Esophagus squamous epithelium (tissue), 5 donors: Measurements from ENCODE around the gene TANC1. TPM values are rescaled to one million over a fixed set of nuclear protein-coding genes. Genes with fewer than 3 reads are reported as not detected.

ENCODE experiments used
- DNase-seq: peaks from one replicate; lab custom pipeline; 2025; lab: John Stamatoyannopoulos, UW
- H3K27ac ChIP-seq, 4 donors: fragments of 200-600 bp; sonication (generic); one replicate each; pipeline ENCODE4 v1.5.1; 2016 to 2019; ENCODE audit warnings: mild to moderate bottlenecking in 1 of 4
- H3K27me3 ChIP-seq, 4 donors: fragments of 200-600 bp; sonication (generic); 1 replicate in 3 of 4; 2 replicates in 1 of 4; pipeline versions ENCODE4 v1.5.1 to v1.6.0; 2017 to 2021; ENCODE audit warnings: antibody characterized with exemption in 1 of 4
- H3K36me3 ChIP-seq, 3 donors: fragments of 200-600 bp; sonication (generic); one replicate each; pipeline ENCODE4 v1.5.1; 2016 to 2019
- H3K4me1 ChIP-seq, 3 donors: fragments of 200-600 bp; sonication (generic); one replicate each; pipeline ENCODE4 v1.5.1; 2017 to 2019
- H3K4me3 ChIP-seq, 4 donors: fragments of 200-600 bp; sonication (generic); 1 replicate in 3 of 4; 2 replicates in 1 of 4; pipeline ENCODE4 v1.5.1; 2016 to 2019; ENCODE audit warnings: mild to moderate bottlenecking in 2 of 4, moderate library complexity in 1 of 4
- H3K9me3 ChIP-seq, 3 donors: fragments of 200-600 bp; sonication (generic); one replicate each; pipeline ENCODE4 v1.5.1; 2016 to 2019
- POLR2A ChIP-seq, 4 donors: fragments of 450-650 bp; IDR thresholded peaks; one replicate each; pipeline ENCODE4 v1.6.1; 2017; ENCODE audit warnings: antibody characterized with exemption in 4 of 4, mild to moderate bottlenecking in 4 of 4, moderate library complexity in 3 of 4
- WGBS, 2 donors: methylation state at CpG; one replicate each; pipeline ENCODE4 v1.1.5; 2018; 5-methylcytosine and 5-hydroxymethylcytosine counted together
- intact Hi-C: fragments of 100-400 bp; cut with DNase I; formaldehyde crosslinking; loops from one replicate; pipeline ENCODE4 v1.15.0; 2022
- total RNA-seq, 4 donors: library from RNA; depleted of rRNA; stranded (reverse); fragments of >200 nt; gene quantifications; one replicate each; pipeline ENCODE4 v1.1.0, GENCODE V29; 2016
- TF ChIP-seq, protein P1 (sequence below), 6 experiments: fragments of 450-650 bp in 4 of 6; fragments of 200-600 bp in 2 of 6; sonication (generic) in 2 of 6; IDR thresholded peaks; one replicate each; pipeline ENCODE4 v1.5.1; 2016 to 2019; ENCODE audit warnings: antibody characterized with exemption in 6 of 6, mild to moderate bottlenecking in 4 of 6, moderate library complexity in 4 of 6
- donor health status: DM: yes; HTN: yes; CAD: no.

Gene TANC1
- total RNA-seq, 4 donors from 2014 or later: 29.4 to 54.5 (median 42.2) TPM

DNA sequence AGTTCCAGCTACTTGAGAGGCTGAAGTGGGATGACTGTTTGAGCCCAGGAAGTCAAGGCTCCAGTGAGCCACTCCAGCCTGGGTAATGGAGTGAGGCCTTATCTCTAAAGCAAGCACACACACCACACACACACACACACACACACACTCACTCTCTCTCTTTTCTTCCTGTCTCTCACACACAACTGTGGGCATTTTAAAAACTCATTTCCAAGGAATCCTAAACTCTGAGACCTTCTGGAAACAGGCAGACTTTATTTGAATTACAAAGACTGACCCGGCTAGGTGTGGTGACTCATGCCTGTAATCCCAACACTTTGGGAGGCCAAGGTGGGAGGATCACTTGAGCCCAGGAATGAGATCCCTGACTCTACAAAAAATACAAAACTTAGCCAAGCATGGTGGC is 296.7 kb downstream of the TANC1 start:
- TF ChIP-seq, protein P1, sequence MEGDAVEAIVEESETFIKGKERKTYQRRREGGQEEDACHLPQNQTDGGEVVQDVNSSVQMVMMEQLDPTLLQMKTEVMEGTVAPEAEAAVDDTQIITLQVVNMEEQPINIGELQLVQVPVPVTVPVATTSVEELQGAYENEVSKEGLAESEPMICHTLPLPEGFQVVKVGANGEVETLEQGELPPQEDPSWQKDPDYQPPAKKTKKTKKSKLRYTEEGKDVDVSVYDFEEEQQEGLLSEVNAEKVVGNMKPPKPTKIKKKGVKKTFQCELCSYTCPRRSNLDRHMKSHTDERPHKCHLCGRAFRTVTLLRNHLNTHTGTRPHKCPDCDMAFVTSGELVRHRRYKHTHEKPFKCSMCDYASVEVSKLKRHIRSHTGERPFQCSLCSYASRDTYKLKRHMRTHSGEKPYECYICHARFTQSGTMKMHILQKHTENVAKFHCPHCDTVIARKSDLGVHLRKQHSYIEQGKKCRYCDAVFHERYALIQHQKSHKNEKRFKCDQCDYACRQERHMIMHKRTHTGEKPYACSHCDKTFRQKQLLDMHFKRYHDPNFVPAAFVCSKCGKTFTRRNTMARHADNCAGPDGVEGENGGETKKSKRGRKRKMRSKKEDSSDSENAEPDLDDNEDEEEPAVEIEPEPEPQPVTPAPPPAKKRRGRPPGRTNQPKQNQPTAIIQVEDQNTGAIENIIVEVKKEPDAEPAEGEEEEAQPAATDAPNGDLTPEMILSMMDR (IDR thresholded peaks at IDR 0.05): no peak
- no peak for TF ChIP-seq POLR2A (IDR thresholded peaks at IDR 0.05)
- Histone ChIP-seq H3K4me1 (no peaks in the 10 kb centered on the region), H3K27ac (no peak overlapping the region), H3K9me3 (no peaks in the 10 kb centered on the region), H3K27me3 (no peaks in the 10 kb centered on the region), H3K36me3 (peaks cover 0 to 29% (median 0%) of the 10 kb centered on the region in 3 donors), H3K4me3 (no peak overlapping the region)
- 67% methylated on average over 1 of the region's 1 CpG; no CpG with 5 or more reads in 1 of the 2 donors for WGBS, 2 donors
- DNase-seq: no peak
- intact Hi-C loops: no loop called here

- WGBS, 2 donors: 74 to 83% methylated on average over 2 to 3 of the region's 3 CpGs
- Histone ChIP-seq H3K4me1 (no peaks in the 10 kb centered on the region), H3K27me3 (no peaks in the 10 kb centered on the region), H3K36me3 (peaks cover 0 to 38% (median 0%) of the 10 kb centered on the region in 3 donors), H3K27ac (no peak overlapping the region), H3K9me3 (no peaks in the 10 kb centered on the region), H3K4me3 (no peak overlapping the region)
- intact Hi-C loops: no loop called here
- DNase-seq: no peak
- TF ChIP-seq, protein P1 (IDR thresholded peaks at IDR 0.05): no peak
- TF ChIP-seq POLR2A (IDR thresholded peaks at IDR 0.05): no peak
Measured at GRCh38 chr2:159266554-159266953, 298.1 kb downstream of the TANC1 start.

DNA sequence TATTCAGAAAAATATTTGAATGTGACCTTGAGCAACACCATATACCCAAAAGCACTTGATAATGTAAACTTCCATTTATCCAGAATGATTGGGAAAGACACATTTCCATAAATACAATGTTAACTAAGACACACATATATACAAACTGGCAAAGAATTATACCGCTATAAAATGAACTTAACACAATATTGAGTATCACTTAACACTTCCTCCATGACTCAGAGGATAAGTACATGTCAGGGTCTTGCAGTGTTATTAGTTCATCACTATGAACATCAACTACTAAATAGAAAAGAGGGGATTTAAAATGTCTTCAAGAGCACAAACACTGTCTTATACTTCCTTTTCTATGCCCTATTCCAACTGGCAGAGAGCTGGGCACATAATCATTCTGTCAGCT is 299.5 kb downstream of the TANC1 start:
- TF ChIP-seq, protein P1 (IDR thresholded peaks at IDR 0.05): no peak
- TF ChIP-seq POLR2A (IDR thresholded peaks at IDR 0.05): no peak
- H3K27me3 ChIP-seq: no peaks in the 10 kb centered on the region
- H3K4me1 ChIP-seq: no peaks in the 10 kb centered on the region
- H3K36me3 ChIP-seq: peaks cover 0 to 46% (median 0%) of the 10 kb centered on the region in 3 donors
- no peak for DNase-seq
- no peaks in the 10 kb centered on the region for H3K9me3 ChIP-seq
- intact Hi-C loops: no loop called here
- no peak overlapping the region for H3K27ac ChIP-seq
- WGBS, 2 donors: 73 to 86% methylated on average over 1 of the region's 1 CpG
- no peak overlapping the region for H3K4me3 ChIP-seq

DNA sequence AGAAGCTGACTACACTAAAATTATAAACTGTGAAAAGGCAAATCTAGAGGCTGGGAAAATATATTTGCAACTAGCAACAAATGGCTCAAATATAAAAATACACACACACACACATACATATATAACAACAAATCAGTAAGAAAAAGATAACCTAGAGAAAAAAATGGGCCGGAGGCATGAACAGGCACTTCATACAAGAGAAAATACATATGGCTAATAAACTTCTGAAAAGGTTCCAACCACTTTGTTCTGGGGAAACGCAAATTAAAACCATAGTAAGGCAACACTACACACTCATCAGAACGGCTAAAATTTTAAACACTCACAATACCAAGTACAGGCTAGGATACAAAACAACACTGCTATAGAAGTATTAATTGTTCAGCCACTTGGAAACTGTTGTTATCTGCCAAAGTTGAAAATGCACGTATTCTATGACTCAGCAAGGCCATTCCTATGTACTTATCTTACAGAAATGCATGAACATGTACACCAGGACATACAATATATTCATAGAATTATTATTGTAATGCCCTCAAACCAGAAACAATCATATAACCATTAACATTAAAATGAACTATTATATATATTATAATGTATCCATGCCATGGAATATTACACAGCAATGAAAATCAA is 302.4 kb downstream of the TANC1 start:
- H3K4me1 ChIP-seq: no peaks in the 10 kb centered on the region
- TF ChIP-seq, protein P1 (IDR thresholded peaks at IDR 0.05): no peak
- TF ChIP-seq POLR2A (IDR thresholded peaks at IDR 0.05): no peak
- intact Hi-C loops: no loop called here
- WGBS, 2 donors: 89 to 96% methylated on average over 4 of the region's 4 CpGs
- no peaks in the 10 kb centered on the region for H3K9me3 ChIP-seq
- H3K27ac ChIP-seq: no peak overlapping the region
- H3K4me3 ChIP-seq: no peak overlapping the region
- H3K36me3 ChIP-seq: peaks cover 0 to 55% (median 0%) of the 10 kb centered on the region in 3 donors
- H3K27me3 ChIP-seq: no peaks in the 10 kb centered on the region
- no peak for DNase-seq

DNA sequence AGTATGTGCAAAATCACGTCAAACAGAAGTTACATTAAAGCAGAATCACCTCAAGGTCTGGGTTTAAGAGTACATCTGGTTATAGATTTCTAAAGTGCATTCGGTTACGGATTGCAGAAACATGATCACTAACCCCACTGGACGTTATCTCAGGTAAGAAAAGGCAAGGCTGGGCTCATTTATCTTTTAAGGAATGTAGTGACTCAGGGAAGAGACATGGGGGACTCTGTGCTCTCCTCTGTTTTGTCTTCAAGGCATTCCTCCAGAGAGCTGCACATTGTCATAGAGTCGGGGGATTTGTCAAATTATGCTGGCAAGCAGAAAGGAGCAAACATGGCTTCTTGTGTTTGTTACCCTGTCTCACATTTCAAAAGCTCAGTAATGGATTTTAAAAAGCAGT is 303.7 kb downstream of the TANC1 start:
- no peaks in the 10 kb centered on the region for H3K27me3 ChIP-seq
- TF ChIP-seq, protein P1 (IDR thresholded peaks at IDR 0.05): no peak
- no peak for TF ChIP-seq POLR2A (IDR thresholded peaks at IDR 0.05)
- WGBS, 2 donors: 78 to 79% methylated on average over 5 of the region's 5 CpGs
- intact Hi-C loops: no loop called here
- H3K36me3 ChIP-seq: peaks cover 0 to 59% (median 0%) of the 10 kb centered on the region in 3 donors
- H3K4me3 ChIP-seq: no peak overlapping the region
- no peak overlapping the region for H3K27ac ChIP-seq
- no peaks in the 10 kb centered on the region for H3K9me3 ChIP-seq
- no peak for DNase-seq
- H3K4me1 ChIP-seq: no peaks in the 10 kb centered on the region
